HL-60 (cell line): ENCODE measurements around the gene FGR.

Experiments
- DNase-seq, 2 experiments: peaks; one replicate each; pipeline ENCODE4 v3.0.0-alpha.2; 2010 to 2020; ENCODE audit warnings: low read depth in 1 of 2, low spot score in 1 of 2
- H3K27ac ChIP-seq: fragments of 250-450 bp; sonication (Bioruptor Pico); replicated peaks from 2 replicates; pipeline ENCODE4 v1.5.1; 2020; ENCODE audit warnings: mild to moderate bottlenecking, moderate library complexity
- H3K27me3 ChIP-seq: fragments of 250-450 bp; sonication (Bioruptor Pico); 2 replicates; pipeline ENCODE4 v1.5.1; 2021; ENCODE audit warnings: mild to moderate bottlenecking, moderate library complexity; ENCODE audit not compliant: insufficient read depth, poor library complexity, severe bottlenecking
- H3K4me3 ChIP-seq: replicated peaks from 2 replicates; pipeline ENCODE4 v1.5.1; 2011; ENCODE audit warnings: mild to moderate bottlenecking, control low read depth, low read length; ENCODE audit not compliant: insufficient read depth
- GABPA ChIP-seq: IDR thresholded peaks from 2 replicates; pipeline ENCODE4 v1.6.1; 2012; ENCODE audit warnings: low read depth
- POLR2AphosphoS5 ChIP-seq: IDR thresholded peaks from 2 replicates; pipeline ENCODE4 v1.6.1; 2012; ENCODE audit warnings: low read depth
- SPI1 ChIP-seq: IDR thresholded peaks from 2 replicates; pipeline ENCODE4 v1.6.1; 2012; ENCODE audit warnings: low read depth, mild to moderate bottlenecking, borderline replicate concordance
- TF ChIP-seq, protein P1 (sequence below): IDR thresholded peaks from 2 replicates; pipeline ENCODE4 v1.6.1; 2012; ENCODE audit warnings: low read depth; ENCODE audit not compliant: insufficient replicate concordance
- TF ChIP-seq, protein P2 (sequence below): IDR thresholded peaks from one replicate; pipeline ENCODE4 v1.5.1; 2011; ENCODE audit warnings: low read length, control low read depth, inconsistent platforms; ENCODE audit not compliant: insufficient read depth

FGR gene

GRCh38 chr1:27666791-27667254 is 31.8 kb upstream of the FGR start:
- no peak overlapping the region for H3K27ac ChIP-seq
- H3K4me3 ChIP-seq = no peak overlapping the region
- peak in 1 of 2 experiments; percentile 39 for DNase-seq
- TF ChIP-seq, protein P1, sequence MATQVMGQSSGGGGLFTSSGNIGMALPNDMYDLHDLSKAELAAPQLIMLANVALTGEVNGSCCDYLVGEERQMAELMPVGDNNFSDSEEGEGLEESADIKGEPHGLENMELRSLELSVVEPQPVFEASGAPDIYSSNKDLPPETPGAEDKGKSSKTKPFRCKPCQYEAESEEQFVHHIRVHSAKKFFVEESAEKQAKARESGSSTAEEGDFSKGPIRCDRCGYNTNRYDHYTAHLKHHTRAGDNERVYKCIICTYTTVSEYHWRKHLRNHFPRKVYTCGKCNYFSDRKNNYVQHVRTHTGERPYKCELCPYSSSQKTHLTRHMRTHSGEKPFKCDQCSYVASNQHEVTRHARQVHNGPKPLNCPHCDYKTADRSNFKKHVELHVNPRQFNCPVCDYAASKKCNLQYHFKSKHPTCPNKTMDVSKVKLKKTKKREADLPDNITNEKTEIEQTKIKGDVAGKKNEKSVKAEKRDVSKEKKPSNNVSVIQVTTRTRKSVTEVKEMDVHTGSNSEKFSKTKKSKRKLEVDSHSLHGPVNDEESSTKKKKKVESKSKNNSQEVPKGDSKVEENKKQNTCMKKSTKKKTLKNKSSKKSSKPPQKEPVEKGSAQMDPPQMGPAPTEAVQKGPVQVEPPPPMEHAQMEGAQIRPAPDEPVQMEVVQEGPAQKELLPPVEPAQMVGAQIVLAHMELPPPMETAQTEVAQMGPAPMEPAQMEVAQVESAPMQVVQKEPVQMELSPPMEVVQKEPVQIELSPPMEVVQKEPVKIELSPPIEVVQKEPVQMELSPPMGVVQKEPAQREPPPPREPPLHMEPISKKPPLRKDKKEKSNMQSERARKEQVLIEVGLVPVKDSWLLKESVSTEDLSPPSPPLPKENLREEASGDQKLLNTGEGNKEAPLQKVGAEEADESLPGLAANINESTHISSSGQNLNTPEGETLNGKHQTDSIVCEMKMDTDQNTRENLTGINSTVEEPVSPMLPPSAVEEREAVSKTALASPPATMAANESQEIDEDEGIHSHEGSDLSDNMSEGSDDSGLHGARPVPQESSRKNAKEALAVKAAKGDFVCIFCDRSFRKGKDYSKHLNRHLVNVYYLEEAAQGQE = no peak
- TF ChIP-seq GABPA = no peak
- TF ChIP-seq SPI1 = no peak
- TF ChIP-seq, protein P2, sequence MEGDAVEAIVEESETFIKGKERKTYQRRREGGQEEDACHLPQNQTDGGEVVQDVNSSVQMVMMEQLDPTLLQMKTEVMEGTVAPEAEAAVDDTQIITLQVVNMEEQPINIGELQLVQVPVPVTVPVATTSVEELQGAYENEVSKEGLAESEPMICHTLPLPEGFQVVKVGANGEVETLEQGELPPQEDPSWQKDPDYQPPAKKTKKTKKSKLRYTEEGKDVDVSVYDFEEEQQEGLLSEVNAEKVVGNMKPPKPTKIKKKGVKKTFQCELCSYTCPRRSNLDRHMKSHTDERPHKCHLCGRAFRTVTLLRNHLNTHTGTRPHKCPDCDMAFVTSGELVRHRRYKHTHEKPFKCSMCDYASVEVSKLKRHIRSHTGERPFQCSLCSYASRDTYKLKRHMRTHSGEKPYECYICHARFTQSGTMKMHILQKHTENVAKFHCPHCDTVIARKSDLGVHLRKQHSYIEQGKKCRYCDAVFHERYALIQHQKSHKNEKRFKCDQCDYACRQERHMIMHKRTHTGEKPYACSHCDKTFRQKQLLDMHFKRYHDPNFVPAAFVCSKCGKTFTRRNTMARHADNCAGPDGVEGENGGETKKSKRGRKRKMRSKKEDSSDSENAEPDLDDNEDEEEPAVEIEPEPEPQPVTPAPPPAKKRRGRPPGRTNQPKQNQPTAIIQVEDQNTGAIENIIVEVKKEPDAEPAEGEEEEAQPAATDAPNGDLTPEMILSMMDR = no peak
- TF ChIP-seq POLR2AphosphoS5 = no peak
- no peaks in the 10 kb centered on the region for H3K27me3 ChIP-seq

DNA sequence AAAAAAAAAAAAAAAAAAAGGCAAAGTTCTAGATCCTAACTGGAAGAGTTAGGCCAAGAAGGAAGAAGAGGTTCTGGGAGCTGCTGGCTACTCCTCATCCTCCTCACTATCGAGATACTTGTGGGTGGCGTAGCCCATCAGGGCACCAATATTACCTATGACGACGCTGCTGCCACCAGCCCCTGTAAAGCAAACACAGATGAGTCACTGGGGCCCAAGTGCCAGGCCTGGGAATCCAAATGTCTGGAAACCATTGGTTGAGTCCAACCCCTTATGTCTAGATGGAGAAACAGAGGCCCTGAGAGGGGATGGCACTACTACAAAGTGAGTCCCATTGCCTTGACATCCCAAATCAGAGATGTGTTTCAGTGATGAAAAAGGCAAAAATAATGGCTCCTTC is 31.3 kb upstream of the FGR start:
- no peak overlapping the region for H3K4me3 ChIP-seq
- no peak overlapping the region for H3K27ac ChIP-seq
- H3K27me3 ChIP-seq = no peaks in the 10 kb centered on the region
- TF ChIP-seq POLR2AphosphoS5 (no peak), SPI1 (no peak), GABPA (no peak)
- TF ChIP-seq, protein P1 = no peak
- TF ChIP-seq, protein P2 = no peak
- DNase-seq = no peak

DNA sequence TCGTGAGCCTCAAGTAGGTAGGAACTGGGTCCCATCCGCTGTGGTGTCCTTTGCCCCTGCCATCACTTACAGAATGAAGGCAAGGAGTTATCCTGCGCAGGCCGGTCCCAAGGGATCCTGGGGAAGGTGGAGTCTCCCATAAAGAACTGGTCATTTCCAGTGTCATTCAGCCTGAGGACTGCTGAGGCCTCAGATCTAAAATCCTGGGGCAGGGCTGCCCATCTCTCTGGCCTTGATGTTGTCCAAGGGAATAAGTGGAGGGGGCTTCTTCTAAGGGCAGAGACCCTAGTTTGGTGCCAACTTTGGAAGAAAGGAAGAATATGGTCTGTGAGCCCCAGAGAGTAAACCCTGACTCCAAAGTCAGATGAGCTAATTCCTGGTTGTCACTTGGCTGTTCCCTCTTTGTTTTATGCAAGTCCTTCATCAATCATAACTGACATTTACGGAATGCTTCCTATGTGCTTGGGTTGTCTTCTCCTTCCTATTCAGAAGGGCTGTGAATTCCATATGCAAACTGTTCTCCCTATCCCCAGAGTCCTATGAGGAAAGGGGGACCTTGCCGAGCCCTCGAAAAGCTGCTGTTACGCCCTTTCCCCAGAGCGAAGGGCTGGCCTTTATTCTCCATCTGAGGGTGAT is 30.1 kb upstream of the FGR start:
- no peak for TF ChIP-seq SPI1
- no peak for TF ChIP-seq GABPA
- no peak for TF ChIP-seq POLR2AphosphoS5
- TF ChIP-seq, protein P2 = no peak
- TF ChIP-seq, protein P1 = no peak
- no peak overlapping the region for H3K27ac ChIP-seq
- DNase-seq = no peak
- no peak overlapping the region for H3K4me3 ChIP-seq
- no peaks in the 10 kb centered on the region for H3K27me3 ChIP-seq
